DMS53 treated with DMSO at 0.1 percent for 48 hours (cell line): Measurements from ENCODE around the gene C12orf56.
A peak's percentile ranks its signal among the peaks of the same experiment; 100 is the strongest.

Experiments used
- DNase-seq: peaks from one replicate; lab custom pipeline; 2025; ENCODE audit not compliant: unreplicated experiment; lab: John Stamatoyannopoulos, UW

Gene C12orf56

GRCh38 chr12:64390275-64390851 is at the start of gene C12orf56:
Gene C12orf56, minus strand, starts transcription at chr12:64390758. Its CDS starts 193 bp downstream, at chr12:64390565.
- peak; percentile 71 for DNase-seq

- DNase-seq, result no peak
These were observed 49.5 kb upstream of the C12orf56 start for GRCh38 chr12:64440100-64440499.

GRCh38 chr12:64433915-64434314 is 43.4 kb upstream of the C12orf56 start:
- no peak for DNase-seq

GRCh38 chr12:64431791-64432190 is 41.2 kb upstream of the C12orf56 start:
- no peak for DNase-seq

- no peak for DNase-seq
These were observed 40.3 kb upstream of the C12orf56 start for GRCh38 chr12:64430886-64431285.

GRCh38 chr12:64428956-64429355 is 38.4 kb upstream of the C12orf56 start:
- no peak for DNase-seq

- DNase-seq, result no peak
These were observed 37.4 kb upstream of the C12orf56 start for GRCh38 chr12:64427988-64428387.

GRCh38 chr12:64419696-64420095 is 29.1 kb upstream of the C12orf56 start:
- DNase-seq, result no peak

GRCh38 chr12:64418209-64418608 is 27.7 kb upstream of the C12orf56 start:
- DNase-seq, result no peak

GRCh38 chr12:64413884-64414283 is 23.3 kb upstream of the C12orf56 start:
- DNase-seq, result no peak

GRCh38 chr12:64412459-64412858 is 21.9 kb upstream of the C12orf56 start:
- no peak for DNase-seq

GRCh38 chr12:64411427-64411826 is 20.9 kb upstream of the C12orf56 start:
- DNase-seq, result no peak

- DNase-seq, result no peak
These were observed 17.0 kb upstream of the C12orf56 start for GRCh38 chr12:64407342-64408223.

- peak; percentile 62 for DNase-seq
These were observed 14.1 kb upstream of the C12orf56 start for GRCh38 chr12:64404470-64405256.

GRCh38 chr12:64403707-64404469 is 13.3 kb upstream of the C12orf56 start, which contains the start of gene XPOT:
Gene XPOT, plus strand, starts transcription at chr12:64404392. Its CDS starts 5,644 bp downstream, at chr12:64410036.
- peak; percentile 97 for DNase-seq

GRCh38 chr12:64402181-64402580 is 11.6 kb upstream of the C12orf56 start:
- DNase-seq, result no peak

GRCh38 chr12:64400041-64400440 is 9.5 kb upstream of the C12orf56 start:
- no peak for DNase-seq

- no peak for DNase-seq
These were observed 5.2 kb upstream of the C12orf56 start for GRCh38 chr12:64395739-64396138.

- peak; percentile 15 for DNase-seq
These were observed 1.7 kb upstream of the C12orf56 start for GRCh38 chr12:64392221-64392620.

GRCh38 chr12:64389154-64389553 is 1.4 kb downstream of the C12orf56 start:
- DNase-seq, result peak; percentile 74
